SH-SY5Y (cell line): Measurements from ENCODE around the gene S100A6.

Experiments
- GATA2 ChIP-seq: IDR thresholded peaks from 2 replicates; pipeline ENCODE4 v1.6.1; 2011; ENCODE audit warnings: mild to moderate bottlenecking, low read depth, low read length
- GATA3 ChIP-seq: IDR thresholded peaks from 2 replicates; pipeline ENCODE4 v1.6.1; 2011; ENCODE audit warnings: low read depth, mild to moderate bottlenecking, low read length, moderate library complexity

- TF ChIP-seq GATA2 (no peak), GATA3 (no peak)
Observed at GRCh38 chr1:153543736-153544135, 7.9 kb upstream of the S100A6 start.
